Hematopoietic multipotent progenitor cell treated with erythropoietin and hydrocortisone succinate and interleukin-3 and kit ligand, for 17 days (in vitro differentiated cells): ENCODE measurements around the gene ZFYVE28.
A peak's percentile ranks its signal among the peaks of the same experiment; 100 is the strongest.

Source experiments
- DNase-seq: peaks from one replicate; pipeline ENCODE4 v3.0.0-alpha.2; 2015; ENCODE audit warnings: low spot score

ZFYVE28 gene

GRCh38 chr4:2411786-2412510 is 6.5 kb downstream of the ZFYVE28 start:
- DNase-seq: no peak

GRCh38 chr4:2409381-2409783 is 9.1 kb downstream of the ZFYVE28 start:
- no peak for DNase-seq

DNA sequence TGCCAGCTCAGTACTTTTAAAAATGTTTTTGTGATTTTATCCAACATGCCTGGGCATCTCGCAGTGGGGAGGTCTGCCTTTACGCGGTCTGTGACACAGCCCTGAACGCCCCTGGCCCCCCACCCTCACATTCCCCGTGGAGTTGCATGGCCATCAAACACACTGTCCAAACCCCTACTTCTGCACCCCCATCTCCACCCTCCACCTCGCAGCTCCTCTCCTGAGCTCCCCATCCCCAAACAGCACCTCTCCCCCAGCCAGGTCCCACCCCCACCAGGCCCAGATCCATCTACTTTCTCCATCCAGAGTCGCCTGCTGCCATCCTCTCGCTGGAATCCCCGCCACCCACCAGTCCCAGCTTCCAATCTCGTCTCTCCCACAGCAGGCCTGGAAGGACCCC is 9.5 kb downstream of the ZFYVE28 start:
- DNase-seq: no peak

- peak; percentile 30 for DNase-seq
Observed at GRCh38 chr4:2408401-2408958, 10.0 kb downstream of the ZFYVE28 start.

DNA sequence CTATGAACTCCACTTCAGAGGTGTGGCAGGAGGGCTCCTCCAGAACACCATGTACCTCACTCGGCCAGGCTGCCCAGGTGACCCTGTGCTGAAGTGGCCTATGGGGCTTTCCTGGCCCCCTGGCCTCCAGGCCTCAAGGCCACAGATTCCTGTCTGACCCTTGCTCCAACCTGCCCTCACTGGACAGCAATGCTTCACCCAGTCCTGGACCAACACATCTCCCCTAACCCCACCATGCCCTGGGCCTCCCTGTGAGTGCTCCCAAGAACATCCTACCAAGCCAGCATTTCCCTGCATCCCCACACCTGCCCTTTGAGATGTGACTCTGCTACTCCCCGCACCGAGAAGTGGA is 10.5 kb downstream of the ZFYVE28 start:
- DNase-seq: no peak

DNA sequence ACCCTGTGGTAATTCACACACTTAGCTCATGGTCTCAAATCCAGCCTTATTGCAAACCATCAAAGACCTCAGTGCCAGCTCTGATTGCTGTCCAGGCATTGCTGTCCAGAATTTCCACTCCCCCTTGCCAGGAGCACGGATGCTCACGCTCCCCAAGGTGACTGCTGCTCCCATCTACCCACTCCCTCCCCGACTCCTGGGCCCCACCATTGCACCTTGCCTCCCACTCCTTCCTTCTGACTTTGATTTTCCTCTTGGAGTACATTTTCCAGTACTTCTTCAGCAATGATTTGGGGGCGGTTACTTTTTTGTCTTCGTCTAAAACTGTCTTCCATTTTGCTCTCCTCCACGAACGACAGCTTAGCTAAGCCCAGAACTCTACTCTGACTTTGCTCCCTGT is 11.5 kb downstream of the ZFYVE28 start:
- DNase-seq: no peak

DNA sequence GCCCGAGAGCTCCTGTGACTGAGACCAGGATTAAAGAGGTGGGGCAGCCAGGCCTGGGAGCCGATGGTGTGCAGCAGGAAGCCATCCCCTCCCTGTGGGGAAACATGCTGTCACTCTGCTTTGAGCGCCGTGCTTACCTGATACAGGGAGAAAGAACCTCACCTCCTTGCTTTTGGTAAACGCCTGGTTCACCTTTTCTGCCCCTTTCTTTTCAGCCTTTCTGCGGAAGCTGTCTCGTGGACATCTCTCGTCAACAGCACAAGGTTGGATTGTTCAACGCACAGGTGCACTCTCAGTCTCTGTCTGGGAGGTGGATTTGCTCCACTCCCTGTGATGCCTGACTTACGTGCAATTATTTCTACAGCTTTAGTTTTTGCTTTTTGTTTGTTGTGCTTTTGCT is 12.0 kb downstream of the ZFYVE28 start:
- no peak for DNase-seq

GRCh38 chr4:2402941-2403340 is 15.5 kb downstream of the ZFYVE28 start:
- no peak for DNase-seq

- peak; percentile 13 for DNase-seq
Observed at GRCh38 chr4:2402048-2402842, 16.2 kb downstream of the ZFYVE28 start.

DNA sequence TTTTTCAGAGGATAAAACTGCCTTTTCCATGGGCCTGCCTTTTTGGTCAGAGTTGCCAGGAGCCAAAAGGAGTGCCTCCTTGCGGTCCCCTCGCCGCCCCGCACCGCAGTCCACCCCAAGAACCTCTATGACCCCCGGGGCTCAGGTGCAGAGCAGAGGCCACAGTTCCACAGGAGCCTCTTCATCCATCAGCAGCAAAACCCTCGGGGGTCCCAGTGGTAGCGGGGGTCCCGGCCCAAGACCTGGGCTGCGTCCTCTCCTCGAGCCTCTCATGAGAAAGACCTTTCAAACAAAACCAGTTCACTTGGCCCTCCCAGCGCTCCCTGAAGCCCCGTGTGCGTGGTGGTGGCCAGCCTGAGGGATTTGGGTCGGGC is 16.8 kb downstream of the ZFYVE28 start:
- DNase-seq: no peak

DNA sequence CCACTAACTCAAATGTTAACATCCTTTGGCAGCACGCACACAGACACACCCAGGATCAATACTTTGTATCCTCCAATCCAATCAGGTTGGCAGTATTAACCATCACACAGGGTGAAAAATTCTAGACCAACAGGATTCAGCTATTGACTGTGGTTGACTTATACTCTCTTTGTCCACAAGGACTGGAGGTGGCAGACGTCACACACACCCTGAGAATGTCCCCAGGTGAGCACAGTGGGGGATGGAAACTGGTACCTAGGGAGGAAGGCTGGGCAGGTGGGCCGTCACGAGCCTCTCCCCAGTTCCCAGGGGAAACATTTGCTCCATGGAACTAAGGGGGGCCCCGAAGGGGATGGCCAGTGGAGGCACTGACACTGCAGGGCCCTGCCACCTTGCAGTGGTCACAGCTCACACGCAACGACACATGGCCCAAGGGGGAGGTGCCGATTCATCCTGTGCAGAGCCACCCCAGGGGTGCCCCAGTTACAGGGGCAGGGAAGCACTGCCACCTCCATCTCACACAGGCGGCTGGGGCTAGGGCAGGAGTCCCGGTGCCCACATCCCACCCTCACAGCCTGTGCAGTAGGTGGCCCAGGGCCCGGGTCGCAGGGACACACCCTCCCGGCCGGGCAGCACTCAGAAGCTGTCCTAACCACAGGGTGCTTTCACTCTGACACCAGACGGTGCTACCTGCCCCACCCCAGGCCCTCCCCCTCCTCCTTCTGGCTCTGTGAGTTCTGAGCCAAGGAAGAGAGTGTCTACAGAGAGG is 17.4 kb downstream of the ZFYVE28 start:
- no peak for DNase-seq

GRCh38 chr4:2399631-2400190 is 18.7 kb downstream of the ZFYVE28 start:
- no peak for DNase-seq

DNA sequence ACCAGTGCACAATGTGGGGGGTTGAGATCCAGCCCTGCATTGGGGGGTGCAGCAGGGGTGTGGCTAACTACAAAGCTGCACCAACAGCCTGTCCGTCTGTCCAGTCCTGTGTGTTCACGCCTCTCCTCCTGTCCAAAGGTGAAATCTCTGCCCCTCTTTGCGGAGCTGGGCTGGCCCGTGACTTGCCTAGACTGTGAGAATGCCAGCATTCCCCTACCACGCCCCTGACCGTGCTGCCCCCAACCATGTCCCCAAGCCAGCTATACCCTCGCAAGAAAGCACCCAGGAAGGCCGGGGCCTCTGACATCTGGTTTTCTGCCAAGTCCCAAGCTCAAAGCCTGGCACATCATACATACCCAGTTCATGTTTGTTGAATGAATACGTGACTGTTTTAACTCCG is 19.2 kb downstream of the ZFYVE28 start:
- DNase-seq: no peak

- DNase-seq: no peak
Observed at GRCh38 chr4:2397596-2398379, 20.7 kb downstream of the ZFYVE28 start.

GRCh38 chr4:2396781-2397368 is 21.6 kb downstream of the ZFYVE28 start:
- no peak for DNase-seq

- no peak for DNase-seq
Observed at GRCh38 chr4:2395584-2395983, 22.9 kb downstream of the ZFYVE28 start.

GRCh38 chr4:2395038-2395437 is 23.4 kb downstream of the ZFYVE28 start:
- DNase-seq: no peak

- DNase-seq: no peak
Observed at GRCh38 chr4:2394528-2394927, 23.9 kb downstream of the ZFYVE28 start.

GRCh38 chr4:2393353-2394270 is 24.8 kb downstream of the ZFYVE28 start:
- no peak for DNase-seq
